CD14-positive monocyte (primary cell): Measurements from ENCODE around the gene FBN2. TPM values are rescaled to one million over a fixed set of nuclear protein-coding genes. Genes with fewer than 3 reads are reported as not detected.

Source experiments
- DNase-seq, 3 donors: peaks; one replicate each; pipeline ENCODE4 v3.0.0-alpha.2; 2011 to 2022
- H2AFZ ChIP-seq: 2 replicates; pipeline ENCODE4 v1.6.0; 2012; ENCODE audit warnings: mild to moderate bottlenecking, low read depth, low read length, inconsistent platforms; ENCODE audit not compliant: insufficient read depth, poor library complexity, severe bottlenecking
- H3K27ac ChIP-seq, 2 donors: 1 replicate in 1 of 2; 2 replicates in 1 of 2; pipeline ENCODE4 v1.5.1; 2012 to 2013; ENCODE audit warnings: low read length in 2 of 2, control low read depth in 1 of 2, inconsistent platforms in 1 of 2, low read depth in 1 of 2, mild to moderate bottlenecking in 1 of 2
- H3K27me3 ChIP-seq, 2 donors: one replicate each; pipeline versions ENCODE4 v1.6.0 to v1.6.1; 2011 to 2013; ENCODE audit warnings: low read length in 2 of 2; ENCODE audit not compliant: control insufficient read depth in 2 of 2, insufficient read depth in 2 of 2
- H3K36me3 ChIP-seq, 2 donors: replicated peaks in 1 of 2; 1 replicate in 1 of 2; 2 replicates in 1 of 2; pipeline versions ENCODE4 v1.5.1 to v1.6.1; 2012 to 2013; ENCODE audit warnings: low read length in 2 of 2, control low read depth in 1 of 2, inconsistent platforms in 1 of 2, mild to moderate bottlenecking in 1 of 2; ENCODE audit not compliant: insufficient read depth in 2 of 2, control insufficient read depth in 1 of 2
- H3K4me1 ChIP-seq, 2 donors: 1 replicate in 1 of 2; 2 replicates in 1 of 2; pipeline versions ENCODE4 v1.5.1 to v1.6.1; 2012 to 2013; ENCODE audit warnings: low read length in 2 of 2, control low read depth in 1 of 2, inconsistent platforms in 1 of 2, mild to moderate bottlenecking in 1 of 2, moderate library complexity in 1 of 2; ENCODE audit not compliant: insufficient read depth in 2 of 2, control insufficient read depth in 1 of 2
- H3K4me2 ChIP-seq: replicated peaks from 2 replicates; pipeline ENCODE3; 2012; ENCODE audit warnings: low read length, moderate library complexity, mild to moderate bottlenecking; ENCODE audit not compliant: poor library complexity, severe bottlenecking; ENCODE audit errors: extremely low read depth
- H3K4me3 ChIP-seq, 3 experiments: fragments of 200-600 bp in 1 of 3; sonication (generic) in 1 of 3; replicated peaks in 1 of 3; 1 replicate in 2 of 3; 2 replicates in 1 of 3; pipeline ENCODE4 v1.5.1; 2011 to 2013; ENCODE audit warnings: low read length in 3 of 3, mild to moderate bottlenecking in 3 of 3, control low read depth in 2 of 3, low read depth in 2 of 3, inconsistent platforms in 1 of 3, moderate library complexity in 1 of 3
- H3K79me2 ChIP-seq: 2 replicates; pipeline ENCODE4 v1.6.0; 2012; ENCODE audit warnings: mild to moderate bottlenecking, control low read depth, inconsistent platforms, low read length, moderate library complexity; ENCODE audit not compliant: insufficient read depth
- H3K9ac ChIP-seq: 2 replicates; pipeline ENCODE4 v1.6.0; 2017; ENCODE audit warnings: low read length, mild to moderate bottlenecking; ENCODE audit not compliant: insufficient read depth, poor library complexity, severe bottlenecking
- H3K9me3 ChIP-seq, 2 donors: replicated peaks in 1 of 2; 1 replicate in 1 of 2; 2 replicates in 1 of 2; pipeline versions ENCODE4 v1.5.1 to v1.6.1; 2012 to 2013; ENCODE audit warnings: low read length in 2 of 2, control low read depth in 1 of 2; ENCODE audit not compliant: control insufficient read depth in 1 of 2, insufficient read depth in 1 of 2
- H4K20me1 ChIP-seq: 2 replicates; pipeline ENCODE4 v1.6.0; 2012; ENCODE audit warnings: mild to moderate bottlenecking, low read length, control low read depth, moderate library complexity; ENCODE audit not compliant: insufficient read depth
- H3K27ac Mint-ChIP-seq, 7 donors: one replicate each; pipeline ENCODE4 v1.8.0; 2020; ENCODE audit warnings: mild to moderate bottlenecking in 7 of 7, mixed read lengths in 7 of 7, moderate library complexity in 6 of 7, inconsistent platforms in 2 of 7
- H3K27me3 Mint-ChIP-seq, 3 donors: one replicate each; pipeline ENCODE4 v1.8.0; 2021 to 2022; ENCODE audit warnings: low read depth in 3 of 3, mild to moderate bottlenecking in 3 of 3, mixed read lengths in 3 of 3, moderate library complexity in 3 of 3, inconsistent platforms in 1 of 3
- H3K36me3 Mint-ChIP-seq, 2 donors: one replicate each; pipeline ENCODE4 v1.8.0; 2020; ENCODE audit warnings: mixed read lengths in 2 of 2, inconsistent platforms in 1 of 2, mild to moderate bottlenecking in 1 of 2
- H3K4me1 Mint-ChIP-seq: one replicate; pipeline ENCODE4 v1.8.0; 2020; ENCODE audit warnings: mild to moderate bottlenecking, mixed read lengths
- H3K4me3 Mint-ChIP-seq, 2 donors: one replicate each; pipeline ENCODE4 v1.8.0; 2020; ENCODE audit warnings: mild to moderate bottlenecking in 2 of 2, mixed read lengths in 2 of 2, moderate library complexity in 1 of 2
- H3K9me3 Mint-ChIP-seq, 7 donors: one replicate each; pipeline ENCODE4 v1.8.0; 2020 to 2022; ENCODE audit warnings: mixed read lengths in 7 of 7, mild to moderate bottlenecking in 6 of 7, moderate library complexity in 6 of 7, inconsistent platforms in 2 of 7
- CTCF ChIP-seq: fragments of 200-600 bp; IDR thresholded peaks from one replicate; pipeline ENCODE4 v1.8.0; 2022; ENCODE audit warnings: antibody characterized with exemption, mild to moderate bottlenecking
- WGBS: methylation state at CpG from one replicate; pipeline ENCODE4 v1.1.5; 2013; ENCODE audit warnings: missing lambda C conversion rate; ENCODE audit not compliant: insufficient coverage; 5-methylcytosine and 5-hydroxymethylcytosine counted together
- intact Hi-C, 2 donors: fragments of 100-400 bp; cut with micrococcal nuclease; formaldehyde crosslinking; loops; one replicate each; pipeline versions ENCODE4 v1.15.0 to v1.15.1; 2023
- polyA plus RNA-seq, 3 donors: library from polyadenylated mRNA; depleted of rRNA in 1 of 3; unstranded in 2 of 3; stranded (reverse) in 1 of 3; fragments of 300-500 nt in 2 of 3; fragments of >200 nt in 1 of 3; fragmentation: Illumina TruSeq in 2 of 3; gene quantifications; 1 replicate in 2 of 3; 2 replicates in 1 of 3; pipeline ENCODE4 v1.2.3, GENCODE V29; 2012 to 2021

Gene FBN2
- polyA plus RNA-seq, 3 donors = 0.85 to 19.3 (median 4.2) TPM

GRCh38 chr5:128228008-128228407, 310.0 kb downstream of the FBN2 start:
- Histone ChIP-seq H4K20me1 (no peaks in the 10 kb centered on the region), H3K79me2 (no peaks in the 10 kb centered on the region), H3K9ac (no peak overlapping the region), H2AFZ (no peak overlapping the region), H3K4me2 (no peak overlapping the region), H3K36me3 (no peaks in the 10 kb centered on the region), H3K27me3 (no peaks in the 10 kb centered on the region), H3K27ac (no peak overlapping the region), H3K4me3 (no peak overlapping the region), H3K4me1 (no peaks in the 10 kb centered on the region), H3K9me3 (no peaks in the 10 kb centered on the region)
- Mint-ChIP-seq H3K27ac (no peak overlapping the region), H3K36me3 (no peaks in the 10 kb centered on the region), H3K4me1 (no peaks in the 10 kb centered on the region), H3K9me3 (peaks cover 0 to 3% (median 1%) of the 10 kb centered on the region in 7 donors), H3K27me3 (peaks cover 0 to 2% (median 1%) of the 10 kb centered on the region in 3 donors), H3K4me3 (no peak overlapping the region)
- intact Hi-C loops = no loop called here
- no peak for TF ChIP-seq CTCF
- no peak for DNase-seq
- no CpG with 5 or more reads among the region's 3 CpGs for WGBS

GRCh38 chr5:128225245-128226030, 312.6 kb downstream of the FBN2 start:
- H3K4me1 Mint-ChIP-seq = no peaks in the 10 kb centered on the region
- Histone ChIP-seq H3K36me3 (no peaks in the 10 kb centered on the region), H3K9me3 (no peaks in the 10 kb centered on the region), H3K9ac (no peak overlapping the region), H3K27me3 (no peaks in the 10 kb centered on the region), H2AFZ (no peak overlapping the region), H4K20me1 (no peaks in the 10 kb centered on the region), H3K4me1 (no peaks in the 10 kb centered on the region), H3K4me3 (no peak overlapping the region), H3K79me2 (no peaks in the 10 kb centered on the region), H3K27ac (no peak overlapping the region), H3K4me2 (no peak overlapping the region)
- H3K27me3 Mint-ChIP-seq = peaks cover 0 to 2% (median 0%) of the 10 kb centered on the region in 3 donors
- TF ChIP-seq CTCF = no peak
- WGBS = 100% methylated on average over 1 of the region's 2 CpGs
- intact Hi-C loops = no loop called here
- DNase-seq = no peak
- no peaks in the 10 kb centered on the region for H3K36me3 Mint-ChIP-seq
- peaks cover 0 to 3% (median 0%) of the 10 kb centered on the region in 7 donors for H3K9me3 Mint-ChIP-seq
- H3K4me3 Mint-ChIP-seq = no peak overlapping the region
- no peak overlapping the region for H3K27ac Mint-ChIP-seq
